Measurements from ENCODE around the gene COMTD1. TPM values are rescaled to one million over a fixed set of nuclear protein-coding genes. Genes with fewer than 3 reads are reported as not detected.
A peak's percentile ranks its signal among the peaks of the same experiment; 100 is the strongest.

The COMTD1 gene
- total and polyA plus RNA-seq, 2 of the 13 experiments (the other 11 are each of a cell fraction or from before 2014, with no cell fraction given), result 11.8 to 18.4 TPM

- TF ChIP-seq MLXIP (CRISPR knock-in tag; IDR thresholded peaks at IDR 0.05; ENCODE audit: borderline replicate concordance), result no peak
- TF ChIP-seq TSC22D2 (CRISPR knock-in tag; IDR thresholded peaks at IDR 0.05; ENCODE audit: borderline replicate concordance), result no peak
- 0 out of 2 replicates have a peak, but pooled peaks have one; percentile 7 for TF ChIP-seq KAT7 (CRISPR knock-in tag; IDR thresholded peaks at IDR 0.05; ENCODE audit: borderline replicate concordance)
- peak; percentile 76 for TF ChIP-seq KDM5A (IDR thresholded peaks at IDR 0.05; ENCODE audit: borderline replicate concordance, low read length)
- TF ChIP-seq ZNF784 (CRISPR knock-in tag; IDR thresholded peaks at IDR 0.05; ENCODE audit: borderline replicate concordance), result peak; percentile 2; the same call in 1 of the 2 replicates
- peak; percentile 10; the same call in 1 of the 2 replicates for TF ChIP-seq HIVEP1 (CRISPR knock-in tag; IDR thresholded peaks at IDR 0.05)
- no peak for TF ChIP-seq MTA3 (CRISPR knock-in tag; IDR thresholded peaks at IDR 0.05)
- TF ChIP-seq AGO2 (optimal IDR thresholded peaks at IDR 0.05; ENCODE audit: low read depth, low read length), result peak; percentile 86
- TF ChIP-seq HNRNPL (IDR thresholded peaks at IDR 0.05; ENCODE audit: low read depth, low read length), result 0 out of 2 replicates have a peak, but pooled peaks have one; percentile 27
- peak in 1 of 2 experiments; percentile 63; a peak in 2 of 4 replicates for TF ChIP-seq POLR2A (IDR thresholded peaks at IDR 0.05; ENCODE audit: insufficient read depth in 1 of 2, low read depth in 2 of 2, low read length in 2 of 2)
- no peak for TF ChIP-seq FOXP1 (IDR thresholded peaks at IDR 0.05)
- TF ChIP-seq FOXP1 (CRISPR knock-in tag; IDR thresholded peaks at IDR 0.05), result no peak
- peak; percentile 85; the same call in 1 of the 2 replicates for TF ChIP-seq HBP1 (CRISPR knock-in tag; IDR thresholded peaks at IDR 0.05; ENCODE audit: low read depth)
- TF ChIP-seq PAWR (CRISPR knock-in tag; IDR thresholded peaks at IDR 0.05; ENCODE audit: borderline replicate concordance), result no peak
- no peak for TF ChIP-seq ZNF580 (CRISPR knock-in tag; IDR thresholded peaks at IDR 0.05; ENCODE audit: borderline replicate concordance, low read depth)
- 0 out of 2 replicates have a peak, but pooled peaks have one; percentile 45 for TF ChIP-seq BCL3 (CRISPR knock-in tag; IDR thresholded peaks at IDR 0.05)
- peak; percentile 26 for TF ChIP-seq PHF8 (CRISPR knock-in tag; IDR thresholded peaks at IDR 0.05)
- no peak for TF ChIP-seq ZNF382 (CRISPR knock-in tag; IDR thresholded peaks at IDR 0.05; ENCODE audit: borderline replicate concordance)
- TF ChIP-seq ZNF605 (CRISPR knock-in tag; IDR thresholded peaks at IDR 0.05), result no peak
- 0 out of 2 replicates have a peak, but pooled peaks have one; percentile 39 for TF ChIP-seq ZNF891 (CRISPR knock-in tag; IDR thresholded peaks at IDR 0.05)
- TF ChIP-seq ZNF746 (CRISPR knock-in tag; IDR thresholded peaks at IDR 0.05), result 0 out of 2 replicates have a peak, but pooled peaks have one; percentile 1
- TF ChIP-seq ZNF709 (CRISPR knock-in tag; IDR thresholded peaks at IDR 0.05), result 0 out of 2 replicates have a peak, but pooled peaks have one; percentile 19
- peak; percentile 9; the same call in 1 of the 2 replicates for TF ChIP-seq ZNF441 (CRISPR knock-in tag; IDR thresholded peaks at IDR 0.05; ENCODE audit: borderline replicate concordance)
- no peak for TF ChIP-seq CENPT (CRISPR knock-in tag; IDR thresholded peaks at IDR 0.05; ENCODE audit: low read depth)
These were observed 24.6 kb downstream of the COMTD1 start (continued) for GRCh38 chr10:75211007-75211691.
